Astrocyte (in vitro differentiated cells and primary cell): ENCODE measurements around the gene POU2F2.

ENCODE experiments used
- CTCF ChIP-seq: IDR thresholded peaks from 2 replicates; pipeline ENCODE4 v1.5.1; 2011; ENCODE audit warnings: low read depth, mild to moderate bottlenecking, inconsistent platforms, low read length, moderate library complexity; ENCODE audit not compliant: insufficient read depth
- EZH2 ChIP-seq: IDR thresholded peaks from 2 replicates; pipeline ENCODE4 v1.6.1; 2012; ENCODE audit warnings: mild to moderate bottlenecking, low read length, inconsistent platforms; ENCODE audit not compliant: insufficient read depth

GRCh38 chr19:42068361-42068755 is 63.9 kb downstream of the POU2F2 start:
- no peak for TF ChIP-seq CTCF
- TF ChIP-seq EZH2: no peak
